ENCODE measurements around the gene AKAP9.

DNA sequence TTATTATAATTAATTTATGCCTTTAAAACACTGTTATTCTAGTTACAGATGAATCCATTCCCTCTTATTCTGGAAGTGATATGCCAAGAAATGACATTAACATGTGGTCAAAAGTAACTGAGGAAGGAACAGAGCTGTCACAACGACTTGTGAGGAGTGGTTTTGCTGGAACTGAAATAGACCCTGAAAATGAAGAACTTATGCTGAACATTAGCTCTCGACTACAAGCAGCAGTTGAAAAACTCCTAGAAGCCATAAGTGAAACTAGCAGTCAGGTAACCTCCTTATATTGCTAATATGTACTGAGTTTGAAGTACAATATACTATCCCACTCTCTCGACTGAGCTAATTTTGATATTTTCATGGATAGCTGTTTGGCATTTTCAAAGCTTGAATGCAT lies 112.0 kb downstream of the AKAP9 start:
- TF ChIP-seq, protein P1, sequence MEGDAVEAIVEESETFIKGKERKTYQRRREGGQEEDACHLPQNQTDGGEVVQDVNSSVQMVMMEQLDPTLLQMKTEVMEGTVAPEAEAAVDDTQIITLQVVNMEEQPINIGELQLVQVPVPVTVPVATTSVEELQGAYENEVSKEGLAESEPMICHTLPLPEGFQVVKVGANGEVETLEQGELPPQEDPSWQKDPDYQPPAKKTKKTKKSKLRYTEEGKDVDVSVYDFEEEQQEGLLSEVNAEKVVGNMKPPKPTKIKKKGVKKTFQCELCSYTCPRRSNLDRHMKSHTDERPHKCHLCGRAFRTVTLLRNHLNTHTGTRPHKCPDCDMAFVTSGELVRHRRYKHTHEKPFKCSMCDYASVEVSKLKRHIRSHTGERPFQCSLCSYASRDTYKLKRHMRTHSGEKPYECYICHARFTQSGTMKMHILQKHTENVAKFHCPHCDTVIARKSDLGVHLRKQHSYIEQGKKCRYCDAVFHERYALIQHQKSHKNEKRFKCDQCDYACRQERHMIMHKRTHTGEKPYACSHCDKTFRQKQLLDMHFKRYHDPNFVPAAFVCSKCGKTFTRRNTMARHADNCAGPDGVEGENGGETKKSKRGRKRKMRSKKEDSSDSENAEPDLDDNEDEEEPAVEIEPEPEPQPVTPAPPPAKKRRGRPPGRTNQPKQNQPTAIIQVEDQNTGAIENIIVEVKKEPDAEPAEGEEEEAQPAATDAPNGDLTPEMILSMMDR (IDR thresholded peaks at IDR 0.05): no peak
- no peak for TF ChIP-seq POLR2A (IDR thresholded peaks at IDR 0.05)
